Gastrocnemius medialis (tissue), 4 donors: ENCODE measurements around the gene CASP3.

Source experiments
- POLR2A ChIP-seq, 2 donors: fragments of 450-650 bp; IDR thresholded peaks; one replicate each; pipeline ENCODE4 v1.6.1; 2017; ENCODE audit warnings: antibody characterized with exemption in 2 of 2, mild to moderate bottlenecking in 2 of 2, moderate library complexity in 2 of 2
- TF ChIP-seq, protein P1 (sequence below), 5 experiments: fragments of 450-650 bp in 3 of 5; fragments of 200-600 bp in 2 of 5; sonication (generic) in 2 of 5; IDR thresholded peaks in 4 of 5; conservative IDR thresholded peaks in 1 of 5; 1 replicate in 4 of 5; 2 replicates in 1 of 5; pipeline ENCODE4 v1.5.1; 2016 to 2019; ENCODE audit warnings: antibody characterized with exemption in 5 of 5, mild to moderate bottlenecking in 3 of 5, moderate library complexity in 3 of 5

DNA sequence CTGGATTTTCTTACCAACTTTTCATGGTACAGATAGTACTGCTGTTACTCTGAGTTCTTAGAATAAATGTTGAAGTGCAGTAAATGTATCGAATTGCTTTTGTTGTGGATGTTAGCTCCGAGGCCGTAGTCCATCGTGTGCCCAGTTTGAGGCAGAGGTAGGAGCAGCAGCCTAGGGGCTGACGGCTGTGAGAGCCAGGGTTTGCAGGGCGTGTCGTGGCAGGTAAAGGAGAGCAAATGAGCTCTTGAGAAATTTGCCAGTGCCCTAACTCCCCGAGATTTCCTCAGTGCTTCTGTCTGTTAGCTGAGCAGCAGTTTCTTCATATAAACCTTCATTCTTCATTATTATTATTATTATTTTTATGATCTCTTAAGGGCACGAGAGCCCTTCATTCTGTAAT, 21.9 kb upstream of the CASP3 start:
- TF ChIP-seq, protein P1, sequence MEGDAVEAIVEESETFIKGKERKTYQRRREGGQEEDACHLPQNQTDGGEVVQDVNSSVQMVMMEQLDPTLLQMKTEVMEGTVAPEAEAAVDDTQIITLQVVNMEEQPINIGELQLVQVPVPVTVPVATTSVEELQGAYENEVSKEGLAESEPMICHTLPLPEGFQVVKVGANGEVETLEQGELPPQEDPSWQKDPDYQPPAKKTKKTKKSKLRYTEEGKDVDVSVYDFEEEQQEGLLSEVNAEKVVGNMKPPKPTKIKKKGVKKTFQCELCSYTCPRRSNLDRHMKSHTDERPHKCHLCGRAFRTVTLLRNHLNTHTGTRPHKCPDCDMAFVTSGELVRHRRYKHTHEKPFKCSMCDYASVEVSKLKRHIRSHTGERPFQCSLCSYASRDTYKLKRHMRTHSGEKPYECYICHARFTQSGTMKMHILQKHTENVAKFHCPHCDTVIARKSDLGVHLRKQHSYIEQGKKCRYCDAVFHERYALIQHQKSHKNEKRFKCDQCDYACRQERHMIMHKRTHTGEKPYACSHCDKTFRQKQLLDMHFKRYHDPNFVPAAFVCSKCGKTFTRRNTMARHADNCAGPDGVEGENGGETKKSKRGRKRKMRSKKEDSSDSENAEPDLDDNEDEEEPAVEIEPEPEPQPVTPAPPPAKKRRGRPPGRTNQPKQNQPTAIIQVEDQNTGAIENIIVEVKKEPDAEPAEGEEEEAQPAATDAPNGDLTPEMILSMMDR (IDR thresholded peaks at IDR 0.05 in 4 of 5, conservative IDR thresholded peaks at IDR 0.05 in 1 of 5), result no peak
- no peak for TF ChIP-seq POLR2A (IDR thresholded peaks at IDR 0.05)
